CD14-positive monocyte (primary cell): ENCODE data around the gene KIAA0930. TPM values are rescaled to one million over a fixed set of nuclear protein-coding genes. Genes with fewer than 3 reads are reported as not detected.

Source experiments
- DNase-seq, 3 donors: peaks; one replicate each; pipeline ENCODE4 v3.0.0-alpha.2; 2011 to 2022
- H2AFZ ChIP-seq: 2 replicates; pipeline ENCODE4 v1.6.0; 2012; ENCODE audit warnings: mild to moderate bottlenecking, low read depth, low read length, inconsistent platforms; ENCODE audit not compliant: insufficient read depth, poor library complexity, severe bottlenecking
- H3K27ac ChIP-seq, 2 donors: 1 replicate in 1 of 2; 2 replicates in 1 of 2; pipeline ENCODE4 v1.5.1; 2012 to 2013; ENCODE audit warnings: low read length in 2 of 2, control low read depth in 1 of 2, inconsistent platforms in 1 of 2, low read depth in 1 of 2, mild to moderate bottlenecking in 1 of 2
- H3K27me3 ChIP-seq, 2 donors: one replicate each; pipeline versions ENCODE4 v1.6.0 to v1.6.1; 2011 to 2013; ENCODE audit warnings: low read length in 2 of 2; ENCODE audit not compliant: control insufficient read depth in 2 of 2, insufficient read depth in 2 of 2
- H3K36me3 ChIP-seq, 2 donors: replicated peaks in 1 of 2; 1 replicate in 1 of 2; 2 replicates in 1 of 2; pipeline versions ENCODE4 v1.5.1 to v1.6.1; 2012 to 2013; ENCODE audit warnings: low read length in 2 of 2, control low read depth in 1 of 2, inconsistent platforms in 1 of 2, mild to moderate bottlenecking in 1 of 2; ENCODE audit not compliant: insufficient read depth in 2 of 2, control insufficient read depth in 1 of 2
- H3K4me1 ChIP-seq, 2 donors: 1 replicate in 1 of 2; 2 replicates in 1 of 2; pipeline versions ENCODE4 v1.5.1 to v1.6.1; 2012 to 2013; ENCODE audit warnings: low read length in 2 of 2, control low read depth in 1 of 2, inconsistent platforms in 1 of 2, mild to moderate bottlenecking in 1 of 2, moderate library complexity in 1 of 2; ENCODE audit not compliant: insufficient read depth in 2 of 2, control insufficient read depth in 1 of 2
- H3K4me2 ChIP-seq: replicated peaks from 2 replicates; pipeline ENCODE3; 2012; ENCODE audit warnings: low read length, moderate library complexity, mild to moderate bottlenecking; ENCODE audit not compliant: poor library complexity, severe bottlenecking; ENCODE audit errors: extremely low read depth
- H3K4me3 ChIP-seq, 3 experiments: fragments of 200-600 bp in 1 of 3; sonication (generic) in 1 of 3; replicated peaks in 1 of 3; 1 replicate in 2 of 3; 2 replicates in 1 of 3; pipeline ENCODE4 v1.5.1; 2011 to 2013; ENCODE audit warnings: low read length in 3 of 3, mild to moderate bottlenecking in 3 of 3, control low read depth in 2 of 3, low read depth in 2 of 3, inconsistent platforms in 1 of 3, moderate library complexity in 1 of 3
- H3K79me2 ChIP-seq: 2 replicates; pipeline ENCODE4 v1.6.0; 2012; ENCODE audit warnings: mild to moderate bottlenecking, control low read depth, inconsistent platforms, low read length, moderate library complexity; ENCODE audit not compliant: insufficient read depth
- H3K9ac ChIP-seq: 2 replicates; pipeline ENCODE4 v1.6.0; 2017; ENCODE audit warnings: low read length, mild to moderate bottlenecking; ENCODE audit not compliant: insufficient read depth, poor library complexity, severe bottlenecking
- H3K9me3 ChIP-seq, 2 donors: replicated peaks in 1 of 2; 1 replicate in 1 of 2; 2 replicates in 1 of 2; pipeline versions ENCODE4 v1.5.1 to v1.6.1; 2012 to 2013; ENCODE audit warnings: low read length in 2 of 2, control low read depth in 1 of 2; ENCODE audit not compliant: control insufficient read depth in 1 of 2, insufficient read depth in 1 of 2
- H4K20me1 ChIP-seq: 2 replicates; pipeline ENCODE4 v1.6.0; 2012; ENCODE audit warnings: mild to moderate bottlenecking, low read length, control low read depth, moderate library complexity; ENCODE audit not compliant: insufficient read depth
- H3K27ac Mint-ChIP-seq, 7 donors: one replicate each; pipeline ENCODE4 v1.8.0; 2020; ENCODE audit warnings: mild to moderate bottlenecking in 7 of 7, mixed read lengths in 7 of 7, moderate library complexity in 6 of 7, inconsistent platforms in 2 of 7
- H3K27me3 Mint-ChIP-seq, 3 donors: one replicate each; pipeline ENCODE4 v1.8.0; 2021 to 2022; ENCODE audit warnings: low read depth in 3 of 3, mild to moderate bottlenecking in 3 of 3, mixed read lengths in 3 of 3, moderate library complexity in 3 of 3, inconsistent platforms in 1 of 3
- H3K36me3 Mint-ChIP-seq, 2 donors: one replicate each; pipeline ENCODE4 v1.8.0; 2020; ENCODE audit warnings: mixed read lengths in 2 of 2, inconsistent platforms in 1 of 2, mild to moderate bottlenecking in 1 of 2
- H3K4me1 Mint-ChIP-seq: one replicate; pipeline ENCODE4 v1.8.0; 2020; ENCODE audit warnings: mild to moderate bottlenecking, mixed read lengths
- H3K4me3 Mint-ChIP-seq, 2 donors: one replicate each; pipeline ENCODE4 v1.8.0; 2020; ENCODE audit warnings: mild to moderate bottlenecking in 2 of 2, mixed read lengths in 2 of 2, moderate library complexity in 1 of 2
- H3K9me3 Mint-ChIP-seq, 7 donors: one replicate each; pipeline ENCODE4 v1.8.0; 2020 to 2022; ENCODE audit warnings: mixed read lengths in 7 of 7, mild to moderate bottlenecking in 6 of 7, moderate library complexity in 6 of 7, inconsistent platforms in 2 of 7
- WGBS: methylation state at CpG from one replicate; pipeline ENCODE4 v1.1.5; 2013; ENCODE audit warnings: missing lambda C conversion rate; ENCODE audit not compliant: insufficient coverage; 5-methylcytosine and 5-hydroxymethylcytosine counted together
- intact Hi-C, 2 donors: fragments of 100-400 bp; cut with micrococcal nuclease; formaldehyde crosslinking; loops; one replicate each; pipeline versions ENCODE4 v1.15.0 to v1.15.1; 2023
- polyA plus RNA-seq, 3 donors: library from polyadenylated mRNA; depleted of rRNA in 1 of 3; unstranded in 2 of 3; stranded (reverse) in 1 of 3; fragments of 300-500 nt in 2 of 3; fragments of >200 nt in 1 of 3; fragmentation: Illumina TruSeq in 2 of 3; gene quantifications; 1 replicate in 2 of 3; 2 replicates in 1 of 3; pipeline ENCODE4 v1.2.3, GENCODE V29; 2012 to 2021
- TF ChIP-seq, protein P1 (sequence below): fragments of 200-600 bp; IDR thresholded peaks from one replicate; pipeline ENCODE4 v1.8.0; 2022; ENCODE audit warnings: antibody characterized with exemption, mild to moderate bottlenecking

KIAA0930 gene
- polyA plus RNA-seq, 3 donors, result 14.0 to 89.1 (median 15.6) TPM

DNA sequence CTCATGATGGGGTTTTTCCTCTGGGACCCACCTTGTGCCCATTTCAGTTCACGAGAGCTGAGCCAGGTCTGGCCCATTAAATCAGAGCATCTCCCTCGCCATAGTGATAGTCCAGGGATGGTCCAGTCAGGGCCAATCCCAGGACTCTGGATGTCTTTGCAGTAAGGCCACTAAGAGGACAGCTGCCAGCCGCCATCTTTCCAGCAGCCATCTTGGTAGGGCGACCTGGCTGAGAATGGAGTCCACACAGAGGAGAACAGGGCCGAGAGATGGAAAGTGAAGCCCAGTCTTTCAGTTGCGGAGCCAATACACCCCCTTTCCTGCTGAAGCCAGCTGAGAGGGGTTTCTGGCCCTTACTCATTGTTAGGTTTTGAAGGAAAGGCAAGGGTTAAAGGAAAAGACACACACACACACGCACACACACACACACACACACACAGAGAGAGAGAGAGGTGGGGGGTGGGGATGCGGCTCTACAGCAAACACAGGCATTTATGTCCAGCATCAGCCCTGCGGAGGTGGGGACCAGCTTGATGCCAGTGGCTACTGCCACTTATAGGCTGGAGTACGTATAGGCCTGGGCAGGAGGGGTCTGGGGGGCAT is 12.4 kb upstream of the KIAA0930 start:
- TF ChIP-seq, protein P1, sequence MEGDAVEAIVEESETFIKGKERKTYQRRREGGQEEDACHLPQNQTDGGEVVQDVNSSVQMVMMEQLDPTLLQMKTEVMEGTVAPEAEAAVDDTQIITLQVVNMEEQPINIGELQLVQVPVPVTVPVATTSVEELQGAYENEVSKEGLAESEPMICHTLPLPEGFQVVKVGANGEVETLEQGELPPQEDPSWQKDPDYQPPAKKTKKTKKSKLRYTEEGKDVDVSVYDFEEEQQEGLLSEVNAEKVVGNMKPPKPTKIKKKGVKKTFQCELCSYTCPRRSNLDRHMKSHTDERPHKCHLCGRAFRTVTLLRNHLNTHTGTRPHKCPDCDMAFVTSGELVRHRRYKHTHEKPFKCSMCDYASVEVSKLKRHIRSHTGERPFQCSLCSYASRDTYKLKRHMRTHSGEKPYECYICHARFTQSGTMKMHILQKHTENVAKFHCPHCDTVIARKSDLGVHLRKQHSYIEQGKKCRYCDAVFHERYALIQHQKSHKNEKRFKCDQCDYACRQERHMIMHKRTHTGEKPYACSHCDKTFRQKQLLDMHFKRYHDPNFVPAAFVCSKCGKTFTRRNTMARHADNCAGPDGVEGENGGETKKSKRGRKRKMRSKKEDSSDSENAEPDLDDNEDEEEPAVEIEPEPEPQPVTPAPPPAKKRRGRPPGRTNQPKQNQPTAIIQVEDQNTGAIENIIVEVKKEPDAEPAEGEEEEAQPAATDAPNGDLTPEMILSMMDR, result no peak
- intact Hi-C loops, result no loop called here
- Histone ChIP-seq H3K4me1 (no peaks in the 10 kb centered on the region), H2AFZ (no peak overlapping the region), H3K9me3 (no peaks in the 10 kb centered on the region), H3K27me3 (no peaks in the 10 kb centered on the region), H3K79me2 (no peaks in the 10 kb centered on the region), H3K4me2 (no peak overlapping the region), H3K27ac (no peak overlapping the region), H3K36me3 (no peaks in the 10 kb centered on the region), H4K20me1 (no peaks in the 10 kb centered on the region), H3K9ac (no peak overlapping the region), H3K4me3 (no peak overlapping the region)
- no peak for DNase-seq
- Mint-ChIP-seq H3K27ac (no peak overlapping the region), H3K36me3 (no peaks in the 10 kb centered on the region), H3K9me3 (peaks cover 0 to 8% (median 0%) of the 10 kb centered on the region in 7 donors), H3K4me1 (no peaks in the 10 kb centered on the region), H3K4me3 (no peak overlapping the region), H3K27me3 (peaks cover 1 to 2% (median 2%) of the 10 kb centered on the region in 3 donors)
- WGBS, result 97% methylated on average over 7 of the region's 10 CpGs

DNA sequence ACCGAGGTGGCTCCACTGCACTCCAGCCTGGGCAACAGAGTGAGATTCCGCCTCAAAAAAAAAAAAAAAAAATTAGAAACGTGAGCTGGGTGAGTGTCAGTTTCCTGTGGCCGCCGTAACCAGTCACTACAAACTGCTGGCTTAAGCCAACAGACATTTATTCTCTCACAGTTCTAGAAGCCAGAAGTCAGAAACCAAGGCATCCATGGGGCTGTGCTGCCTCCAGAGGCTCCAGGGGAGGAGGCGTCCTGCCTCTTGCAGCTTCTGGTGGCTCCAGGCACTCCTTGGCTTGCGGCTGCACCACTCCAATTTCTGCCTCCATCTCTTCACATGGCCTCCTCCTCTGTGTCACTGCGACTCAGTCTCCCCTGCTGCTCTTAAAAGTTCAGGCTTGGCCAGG is 11.1 kb upstream of the KIAA0930 start:
- Histone ChIP-seq H4K20me1 (no peaks in the 10 kb centered on the region), H2AFZ (no peak overlapping the region)
- intact Hi-C loops, result no loop called here

More for the DNA sequence above, 11.1 kb upstream of the KIAA0930 start:
- no peaks in the 10 kb centered on the region for H3K36me3 Mint-ChIP-seq
- Histone ChIP-seq H3K27ac (no peak overlapping the region), H3K36me3 (no peaks in the 10 kb centered on the region), H3K9me3 (no peaks in the 10 kb centered on the region), H3K9ac (no peak overlapping the region), H3K27me3 (no peaks in the 10 kb centered on the region), H3K4me2 (no peak overlapping the region), H3K4me3 (no peak overlapping the region), H3K79me2 (no peaks in the 10 kb centered on the region), H3K4me1 (peaks cover 3% of the 10 kb centered on the region in 2 donors)
- TF ChIP-seq, protein P1, result no peak
- no peak overlapping the region for H3K27ac Mint-ChIP-seq
- 88% methylated on average over 4 of the region's 8 CpGs for WGBS
- DNase-seq, result no peak
- peaks cover 5% of the 10 kb centered on the region for H3K4me1 Mint-ChIP-seq
- H3K4me3 Mint-ChIP-seq, result no peak overlapping the region
- H3K9me3 Mint-ChIP-seq, result peaks cover 0 to 2% (median 0%) of the 10 kb centered on the region in 7 donors
- peaks cover 0 to 2% (median 2%) of the 10 kb centered on the region in 3 donors for H3K27me3 Mint-ChIP-seq
